Measurements from ENCODE around the gene SPRR5.

The SPRR5 gene

GRCh38 chr1:152986578-152986977, 39.6 kb downstream of the SPRR5 start:
- DNase-seq = no peak

DNA sequence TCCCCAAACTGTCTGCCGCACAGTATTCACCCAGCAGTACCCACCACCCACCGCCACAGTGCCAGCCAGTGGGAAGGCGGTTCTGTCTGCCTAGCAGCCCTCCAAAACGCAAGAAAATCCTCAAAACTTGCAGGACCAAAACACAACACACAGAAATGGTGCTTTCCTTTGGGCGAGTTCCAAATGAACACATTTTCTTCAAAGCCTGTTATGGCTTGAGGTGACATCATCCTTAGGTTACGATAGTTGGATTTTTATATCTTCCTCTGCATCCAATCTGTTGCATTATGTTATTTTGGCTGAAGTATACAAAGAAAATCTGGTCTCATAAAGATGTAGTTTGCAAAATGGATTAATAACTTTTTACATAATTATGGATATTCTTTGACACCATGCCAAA, 46.2 kb downstream of the SPRR5 start:
- DNase-seq = no peak

- DNase-seq = no peak
Observed at GRCh38 chr1:152995842-152996241, 48.8 kb downstream of the SPRR5 start.

DNA sequence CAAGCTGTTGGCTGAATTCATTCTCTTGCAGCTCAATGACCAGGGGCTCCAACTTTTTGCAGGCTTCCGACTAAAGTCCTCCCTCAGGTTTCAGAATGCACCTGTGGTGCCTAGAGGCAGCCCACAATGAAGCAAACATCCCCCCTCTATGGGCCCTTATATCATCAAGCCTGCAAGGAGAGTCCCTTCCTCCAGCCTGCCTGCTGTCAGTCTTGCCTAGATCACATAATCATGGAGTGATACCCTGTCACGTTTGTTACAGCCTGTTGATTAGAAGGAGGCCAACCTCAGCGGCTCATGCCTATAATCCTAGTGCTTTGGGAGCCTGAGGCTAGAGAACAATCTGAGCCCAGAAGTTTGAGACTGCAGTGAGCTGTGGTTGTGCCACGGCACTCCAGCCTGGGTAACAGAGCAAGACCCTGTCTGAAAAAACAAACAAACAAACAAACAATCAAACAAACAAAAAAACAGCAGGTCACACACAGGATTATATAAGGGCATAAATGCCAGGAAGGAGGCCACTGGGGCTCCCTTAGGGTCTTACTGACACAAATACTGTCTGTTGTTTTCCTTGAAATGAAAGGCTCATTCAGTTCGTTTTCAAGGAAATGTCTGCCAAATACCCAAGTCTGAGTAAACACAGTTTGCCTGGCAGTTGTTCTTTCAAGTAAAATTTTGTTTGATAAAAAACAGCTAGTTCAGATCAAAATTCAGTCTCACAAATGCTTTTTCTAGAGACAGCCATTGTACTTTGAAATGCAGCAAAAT, 49.8 kb downstream of the SPRR5 start:
- no peak for DNase-seq

DNA sequence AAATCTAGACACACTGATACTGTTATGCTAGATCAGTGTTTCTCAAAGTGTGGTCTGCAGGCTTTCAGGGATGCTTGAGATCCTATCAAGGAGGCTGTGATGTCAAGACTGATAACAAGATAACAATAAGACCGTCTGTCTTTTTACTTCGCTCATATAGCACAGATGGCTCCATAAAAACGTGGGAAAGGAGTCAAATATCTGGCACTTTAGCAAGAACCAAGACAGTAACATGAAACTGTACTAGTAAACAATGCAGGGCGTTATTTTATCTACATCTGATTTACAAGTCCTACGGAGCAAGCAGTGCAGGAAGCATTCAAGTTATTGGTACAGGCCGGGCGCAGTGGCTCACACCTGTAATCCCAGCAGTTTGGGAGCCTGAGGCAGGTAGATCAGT, 50.9 kb downstream of the SPRR5 start:
- no peak for DNase-seq

- DNase-seq = no peak
Observed at GRCh38 chr1:152998476-152998875, 51.5 kb downstream of the SPRR5 start.

All from activated CD4-positive, alpha-beta T cell treated with anti-CD3 and anti-CD28 coated beads for 48 hours (primary cell).